ENCODE results near the gene SUN1. TPM values are rescaled to one million over a fixed set of nuclear protein-coding genes. Genes with fewer than 3 reads are reported as not detected.

Gene SUN1
- total and polyA plus RNA-seq, 2 experiments from 2014 or later: 72.3 to 109 TPM

- H3K27me3 ChIP-seq: no peaks in the 10 kb centered on the region
- H3K4me3 ChIP-seq: no peak overlapping the region
Measured at GRCh38 chr7:895451-896052, 63.3 kb downstream of the SUN1 start.

GRCh38 chr7:896346-897075 lies 64.2 kb downstream of the SUN1 start:
- 92% methylated on average over 36 of the region's 42 CpGs for WGBS (ENCODE audit: low lambda C conversion rate, missing lambda C conversion rate)

More at GRCh38 chr7:895451-896052, 63.3 kb downstream of the SUN1 start:
- WGBS (ENCODE audit: low lambda C conversion rate, missing lambda C conversion rate): 97% methylated on average over 51 of the region's 52 CpGs
- Histone ChIP-seq H3K79me2 (no peaks in the 10 kb centered on the region), H3K4me2 (no peak overlapping the region), H4K20me1 (ENCODE audit: insufficient read depth, poor library complexity, severe bottlenecking) (peaks cover 2% of the 10 kb centered on the region), H3K27ac (no peak overlapping the region), H3K4me1 (ENCODE audit: insufficient read depth) (no peaks in the 10 kb centered on the region), H3K36me3 (replicated peaks; ENCODE audit: insufficient read depth, low read depth) (no peaks in the 10 kb centered on the region), H3K9me3 (ENCODE audit: low read depth) (no peaks in the 10 kb centered on the region), H2AFZ (no peak overlapping the region), H3K9me2 (replicated peaks; ENCODE audit: insufficient read depth) (no peaks in the 10 kb centered on the region)
- TF ChIP-seq EZH2phosphoT487 (IDR thresholded peaks at IDR 0.05; ENCODE audit: low read depth, severe bottlenecking, unreplicated experiment): no peak
- no peak for TF ChIP-seq EZH2 (IDR thresholded peaks at IDR 0.05; ENCODE audit: borderline replicate concordance)
- no peak for TF ChIP-seq CTCF (IDR thresholded peaks at IDR 0.05; ENCODE audit: poor library complexity)
- DNase-seq (ENCODE audit: low spot score): no peak

GRCh38 chr7:897086-897485 lies 64.8 kb downstream of the SUN1 start:
- Histone ChIP-seq H3K79me2 (no peaks in the 10 kb centered on the region), H3K4me1 (ENCODE audit: insufficient read depth) (no peaks in the 10 kb centered on the region), H3K4me3 (no peak overlapping the region), H3K4me2 (no peak overlapping the region), H2AFZ (no peak overlapping the region), H3K27me3 (no peaks in the 10 kb centered on the region), H4K20me1 (ENCODE audit: insufficient read depth, poor library complexity, severe bottlenecking) (peaks cover 2% of the 10 kb centered on the region), H3K27ac (no peak overlapping the region), H3K9me3 (ENCODE audit: low read depth) (no peaks in the 10 kb centered on the region), H3K9me2 (replicated peaks; ENCODE audit: insufficient read depth) (no peaks in the 10 kb centered on the region), H3K36me3 (replicated peaks; ENCODE audit: insufficient read depth, low read depth) (no peaks in the 10 kb centered on the region)
- 93% methylated on average over 14 of the region's 14 CpGs for WGBS (ENCODE audit: low lambda C conversion rate, missing lambda C conversion rate)
- DNase-seq (ENCODE audit: low spot score): no peak
- TF ChIP-seq EZH2 (IDR thresholded peaks at IDR 0.05; ENCODE audit: borderline replicate concordance) (no peak), CTCF (IDR thresholded peaks at IDR 0.05; ENCODE audit: poor library complexity) (no peak), EZH2phosphoT487 (IDR thresholded peaks at IDR 0.05; ENCODE audit: low read depth, severe bottlenecking, unreplicated experiment) (no peak)

More at GRCh38 chr7:896346-897075, 64.2 kb downstream of the SUN1 start:
- H3K27me3 ChIP-seq: no peaks in the 10 kb centered on the region
- no peak for DNase-seq (ENCODE audit: low spot score)
- H3K79me2 ChIP-seq: no peaks in the 10 kb centered on the region
- no peak overlapping the region for H3K27ac ChIP-seq
- H3K4me2 ChIP-seq: no peak overlapping the region
- H3K4me1 ChIP-seq (ENCODE audit: insufficient read depth): no peaks in the 10 kb centered on the region
- H3K4me3 ChIP-seq: no peak overlapping the region
- H3K9me2 ChIP-seq (replicated peaks; ENCODE audit: insufficient read depth): no peaks in the 10 kb centered on the region
- H2AFZ ChIP-seq: no peak overlapping the region
- H3K36me3 ChIP-seq (replicated peaks; ENCODE audit: insufficient read depth, low read depth): no peaks in the 10 kb centered on the region
- H4K20me1 ChIP-seq (ENCODE audit: insufficient read depth, poor library complexity, severe bottlenecking): peaks cover 2% of the 10 kb centered on the region
- H3K9me3 ChIP-seq (ENCODE audit: low read depth): no peaks in the 10 kb centered on the region
- no peak for TF ChIP-seq EZH2phosphoT487 (IDR thresholded peaks at IDR 0.05; ENCODE audit: low read depth, severe bottlenecking, unreplicated experiment)
- TF ChIP-seq EZH2 (IDR thresholded peaks at IDR 0.05; ENCODE audit: borderline replicate concordance): no peak
- no peak for TF ChIP-seq CTCF (IDR thresholded peaks at IDR 0.05; ENCODE audit: poor library complexity)
